Natural killer cell treated with Interleukin-12 subunit alpha and Interleukin-12 subunit beta and Interleukin-15 and Interleukin-18, amount 100 ng/mL, for 72 hours (primary cell): Measurements from ENCODE around the gene CHODL. TPM values are rescaled to one million over a fixed set of nuclear protein-coding genes. Genes with fewer than 3 reads are reported as not detected.

Experiments used
- ATAC-seq, 2 donors: fragments of 150-1000 bp; cut with Tn5 transposase in 1 of 2; sonication (Bioruptor Pico), chemical (Tn5 transposase) in 1 of 2; 2 replicates each; pipeline ENCODE4 v1.10.0; 2021
- DNase-seq: peaks from one replicate; pipeline ENCODE4 v3.0.0; 2022; ENCODE audit warnings: low spot score
- H3K27ac Mint-ChIP-seq, 2 donors: 1 replicate in 1 of 2; 2 replicates in 1 of 2; pipeline ENCODE4 v1.8.0; 2022; ENCODE audit warnings: mixed read lengths in 2 of 2, mild to moderate bottlenecking in 1 of 2, moderate library complexity in 1 of 2
- H3K27me3 Mint-ChIP-seq, 2 donors: 1 replicate in 1 of 2; 2 replicates in 1 of 2; pipeline ENCODE4 v1.8.0; 2022; ENCODE audit warnings: mixed read lengths in 2 of 2
- H3K36me3 Mint-ChIP-seq: one replicate; pipeline ENCODE4 v1.8.0; 2022; ENCODE audit warnings: mixed read lengths
- H3K4me1 Mint-ChIP-seq, 2 donors: 1 replicate in 1 of 2; 2 replicates in 1 of 2; pipeline ENCODE4 v1.8.0; 2022; ENCODE audit warnings: low read depth in 2 of 2, mixed read lengths in 2 of 2, mild to moderate bottlenecking in 1 of 2
- H3K4me3 Mint-ChIP-seq: one replicate; pipeline ENCODE4 v1.8.0; 2022; ENCODE audit warnings: mixed read lengths
- H3K9me3 Mint-ChIP-seq: 2 replicates; pipeline ENCODE4 v1.8.0; 2022; ENCODE audit warnings: mixed read lengths
- total RNA-seq, 2 donors: library from RNA; stranded (reverse); gene quantifications; one replicate each; pipeline ENCODE4 v1.2.3, GENCODE V29; 2022

CHODL gene
- total RNA-seq: under 1 TPM in 1 of 2 donors, not detected in 1; 0.26 TPM

GRCh38 chr21:18244671-18245463 is at the start of gene CHODL:
TSS of gene CHODL (plus strand) at chr21:18244833. CDS start at chr21:18245224, 391 bp downstream.
- ATAC-seq (peak; percentile 43 to 57), DNase-seq (no peak)
- Mint-ChIP-seq H3K9me3 (no peaks in the 10 kb centered on the region), H3K4me1 (peaks cover 0 to 4% of the 10 kb centered on the region in 2 donors), H3K4me3 (peak within 1 kb of the TSS; percentile 32), H3K27me3 (peaks cover 19 to 21% of the 10 kb centered on the region in 2 donors), H3K27ac (no peak within 1 kb of the TSS), H3K36me3 (no peaks in the 10 kb centered on the region)

- peaks cover 10% of the 10 kb centered on the region for H3K36me3 Mint-ChIP-seq
- no peaks in the 10 kb centered on the region for H3K9me3 Mint-ChIP-seq
- H3K27me3 Mint-ChIP-seq: peaks cover 0 to 2% of the 10 kb centered on the region in 2 donors
- ATAC-seq (no peak), DNase-seq (no peak)
- no peaks in the 10 kb centered on the region for H3K4me1 Mint-ChIP-seq
- no peak overlapping the region for H3K4me3 Mint-ChIP-seq
- H3K27ac Mint-ChIP-seq: no peak overlapping the region
These were observed 39.7 kb upstream of the CHODL start for GRCh38 chr21:18204931-18205330.

- Mint-ChIP-seq H3K4me1 (no peaks in the 10 kb centered on the region), H3K27ac (no peak overlapping the region), H3K4me3 (no peak overlapping the region), H3K36me3 (peaks cover 19% of the 10 kb centered on the region), H3K9me3 (peaks cover 12% of the 10 kb centered on the region), H3K27me3 (peaks cover 0 to 2% of the 10 kb centered on the region in 2 donors)
- ATAC-seq (no peak), DNase-seq (no peak)
These were observed 26.3 kb upstream of the CHODL start for GRCh38 chr21:18218331-18218730.

GRCh38 chr21:18220498-18220897 is 24.1 kb upstream of the CHODL start:
- Mint-ChIP-seq H3K4me1 (no peaks in the 10 kb centered on the region), H3K27ac (no peak overlapping the region), H3K9me3 (peaks cover 12% of the 10 kb centered on the region), H3K27me3 (no peaks in the 10 kb centered on the region), H3K4me3 (no peak overlapping the region), H3K36me3 (peaks cover 19% of the 10 kb centered on the region)
- no peak for ATAC-seq
- DNase-seq: no peak

GRCh38 chr21:18222346-18222745 is 22.3 kb upstream of the CHODL start:
- no peaks in the 10 kb centered on the region for H3K27me3 Mint-ChIP-seq
- H3K36me3 Mint-ChIP-seq: peaks cover 19% of the 10 kb centered on the region
- no peak overlapping the region for H3K27ac Mint-ChIP-seq
- no peak for ATAC-seq
- H3K9me3 Mint-ChIP-seq: peaks cover 12% of the 10 kb centered on the region
- no peak for DNase-seq
- H3K4me1 Mint-ChIP-seq: no peaks in the 10 kb centered on the region
- H3K4me3 Mint-ChIP-seq: no peak overlapping the region

GRCh38 chr21:18228060-18228739 is 16.4 kb upstream of the CHODL start:
- Mint-ChIP-seq H3K27me3 (no peaks in the 10 kb centered on the region), H3K36me3 (no peaks in the 10 kb centered on the region), H3K27ac (no peak overlapping the region), H3K4me1 (no peaks in the 10 kb centered on the region), H3K9me3 (no peaks in the 10 kb centered on the region), H3K4me3 (no peak overlapping the region)
- ATAC-seq (no peak), DNase-seq (no peak)

GRCh38 chr21:18235545-18235944 is 9.1 kb upstream of the CHODL start:
- no peak overlapping the region for H3K27ac Mint-ChIP-seq
- ATAC-seq (no peak), DNase-seq (no peak)
- H3K9me3 Mint-ChIP-seq: no peaks in the 10 kb centered on the region
- no peak overlapping the region for H3K4me3 Mint-ChIP-seq
- H3K27me3 Mint-ChIP-seq: no peaks in the 10 kb centered on the region
- H3K36me3 Mint-ChIP-seq: no peaks in the 10 kb centered on the region
- H3K4me1 Mint-ChIP-seq: no peaks in the 10 kb centered on the region

- peaks cover 0 to 4% of the 10 kb centered on the region in 2 donors for H3K4me1 Mint-ChIP-seq
- peaks cover 19 to 21% of the 10 kb centered on the region in 2 donors for H3K27me3 Mint-ChIP-seq
- peak; percentile 31 to 53 for ATAC-seq
- H3K4me3 Mint-ChIP-seq: no peak overlapping the region
- H3K27ac Mint-ChIP-seq: no peak overlapping the region
- no peak for DNase-seq
- H3K9me3 Mint-ChIP-seq: no peaks in the 10 kb centered on the region
- no peaks in the 10 kb centered on the region for H3K36me3 Mint-ChIP-seq
These were observed 883 bp downstream of the CHODL start for GRCh38 chr21:18245464-18245967.

GRCh38 chr21:18248171-18248570 is 3.5 kb downstream of the CHODL start:
- H3K9me3 Mint-ChIP-seq: no peaks in the 10 kb centered on the region
- H3K27ac Mint-ChIP-seq: no peak overlapping the region
- H3K4me3 Mint-ChIP-seq: no peak overlapping the region
- H3K4me1 Mint-ChIP-seq: peaks cover 0 to 4% of the 10 kb centered on the region in 2 donors
- DNase-seq (no peak), ATAC-seq (no peak)
- no peaks in the 10 kb centered on the region for H3K36me3 Mint-ChIP-seq
- peaks cover 17 to 19% of the 10 kb centered on the region in 2 donors for H3K27me3 Mint-ChIP-seq

- peak in 1 of 2 donors; percentile 64 for ATAC-seq
- H3K4me3 Mint-ChIP-seq: no peak overlapping the region
These were observed 5.0 kb downstream of the CHODL start for GRCh38 chr21:18249672-18250071.

GRCh38 chr21:18251065-18251464 is 6.4 kb downstream of the CHODL start:
- DNase-seq (no peak), ATAC-seq (no peak)
- Mint-ChIP-seq H3K36me3 (no peaks in the 10 kb centered on the region), H3K4me3 (no peak overlapping the region), H3K9me3 (no peaks in the 10 kb centered on the region), H3K4me1 (no peaks in the 10 kb centered on the region), H3K27ac (no peak overlapping the region), H3K27me3 (peaks cover 5 to 6% of the 10 kb centered on the region in 2 donors)

More at GRCh38 chr21:18249672-18250071, 5.0 kb downstream of the CHODL start:
- no peak for DNase-seq
- Mint-ChIP-seq H3K9me3 (no peaks in the 10 kb centered on the region), H3K27me3 (peaks cover 10% of the 10 kb centered on the region in 2 donors), H3K36me3 (no peaks in the 10 kb centered on the region), H3K4me1 (no peaks in the 10 kb centered on the region), H3K27ac (no peak overlapping the region)

GRCh38 chr21:18252256-18252655 is 7.6 kb downstream of the CHODL start:
- no peaks in the 10 kb centered on the region for H3K9me3 Mint-ChIP-seq
- no peak overlapping the region for H3K27ac Mint-ChIP-seq
- no peaks in the 10 kb centered on the region for H3K4me1 Mint-ChIP-seq
- peaks cover 0 to 2% of the 10 kb centered on the region in 2 donors for H3K27me3 Mint-ChIP-seq
- H3K36me3 Mint-ChIP-seq: no peaks in the 10 kb centered on the region
- ATAC-seq (no peak), DNase-seq (no peak)
- H3K4me3 Mint-ChIP-seq: no peak overlapping the region

GRCh38 chr21:18252680-18253079 is 8.0 kb downstream of the CHODL start:
- DNase-seq: no peak
- Mint-ChIP-seq H3K4me1 (no peaks in the 10 kb centered on the region), H3K36me3 (no peaks in the 10 kb centered on the region), H3K27ac (no peak overlapping the region), H3K9me3 (no peaks in the 10 kb centered on the region), H3K4me3 (no peak overlapping the region), H3K27me3 (peaks cover 0 to under 1% of the 10 kb centered on the region in 2 donors)
- peak in 1 of 2 donors; percentile 56 for ATAC-seq

- no peaks in the 10 kb centered on the region for H3K4me1 Mint-ChIP-seq
- H3K9me3 Mint-ChIP-seq: no peaks in the 10 kb centered on the region
- H3K4me3 Mint-ChIP-seq: no peak overlapping the region
- no peaks in the 10 kb centered on the region for H3K27me3 Mint-ChIP-seq
- no peak overlapping the region for H3K27ac Mint-ChIP-seq
- no peaks in the 10 kb centered on the region for H3K36me3 Mint-ChIP-seq
- ATAC-seq: no peak
- DNase-seq: no peak
These were observed 8.6 kb downstream of the CHODL start for GRCh38 chr21:18253221-18253620.
